A549 treated with dexamethasone at 1 μM for 4 hours (cell line): Measurements from ENCODE around the gene GH1. TPM values are rescaled to one million over a fixed set of nuclear protein-coding genes. Genes with fewer than 3 reads are reported as not detected.

Source experiments
- total RNA-seq: library from RNA; stranded (reverse); fragments of 200-300 nt; extraction: Qiagen RNA extraction; gene quantifications from 5 replicates; pipeline ENCODE4 v1.2.3, GENCODE V29; 2022

The GH1 gene
- total RNA-seq = 0.11 TPM in 1 of 5 replicates, not detected in the others

DNA sequence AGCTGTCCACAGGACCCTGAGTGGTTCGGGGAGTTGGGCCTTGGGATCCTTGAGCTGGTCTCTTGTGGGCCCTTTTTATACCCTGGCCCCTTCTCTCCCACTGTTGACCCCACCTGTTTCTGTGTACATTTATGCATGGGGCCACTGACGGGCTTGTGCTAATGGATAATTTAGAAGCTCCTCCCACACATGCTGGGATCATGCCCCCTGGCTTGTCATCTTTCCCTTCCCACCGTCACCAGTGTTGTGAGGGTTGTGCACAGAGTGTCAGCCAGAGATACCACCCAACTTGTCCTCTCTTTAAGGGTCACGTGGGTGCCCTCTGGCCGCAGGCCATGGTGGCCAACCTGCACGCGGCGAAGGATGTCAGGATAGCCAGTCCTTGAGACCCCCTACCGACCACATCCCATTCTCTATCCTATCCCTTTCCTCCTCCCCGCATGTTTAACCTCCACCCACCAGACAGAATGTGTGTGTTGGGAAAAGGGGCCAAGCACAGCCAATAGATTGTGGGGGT, at the start of gene GH1:
GH1 (minus strand) TSS at position 51 of the 517 bp plus-strand sequence. CDS start 63 bp downstream, outside the sequence.

DNA sequence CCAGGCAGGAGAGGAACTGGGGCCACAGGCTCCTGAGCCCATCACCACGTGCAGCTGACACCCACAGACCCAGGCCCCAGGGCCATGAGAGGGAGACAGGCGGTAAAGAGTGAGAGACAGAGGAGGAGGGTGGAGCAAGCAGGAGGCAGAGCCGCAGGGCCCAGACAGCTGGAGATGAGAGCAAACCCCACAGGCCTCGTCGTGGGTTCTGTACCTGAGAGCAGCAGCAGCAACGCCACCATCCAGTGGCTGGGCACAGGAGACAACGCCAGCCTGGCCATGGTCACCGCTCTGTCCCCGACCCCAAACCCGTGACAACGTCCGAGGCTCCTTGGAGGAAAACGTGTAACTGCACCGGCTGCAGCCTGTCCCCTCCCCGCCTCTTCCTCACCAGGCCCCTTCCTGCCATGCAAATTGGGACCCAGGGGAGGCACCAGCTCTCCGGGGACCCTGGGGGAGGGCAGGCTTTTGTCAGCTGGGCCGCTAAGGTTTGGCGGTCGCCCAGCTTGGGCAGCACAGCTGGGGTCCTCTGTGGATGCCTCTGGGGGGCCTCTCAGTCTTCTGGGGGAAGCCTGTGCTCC, 13.4 kb upstream of the GH1 start, which contains the start of gene CD79B:
CD79B (minus strand) TSS at position 351 of the 581 bp plus-strand sequence; CDS start at position 281, 70 bp downstream.

DNA sequence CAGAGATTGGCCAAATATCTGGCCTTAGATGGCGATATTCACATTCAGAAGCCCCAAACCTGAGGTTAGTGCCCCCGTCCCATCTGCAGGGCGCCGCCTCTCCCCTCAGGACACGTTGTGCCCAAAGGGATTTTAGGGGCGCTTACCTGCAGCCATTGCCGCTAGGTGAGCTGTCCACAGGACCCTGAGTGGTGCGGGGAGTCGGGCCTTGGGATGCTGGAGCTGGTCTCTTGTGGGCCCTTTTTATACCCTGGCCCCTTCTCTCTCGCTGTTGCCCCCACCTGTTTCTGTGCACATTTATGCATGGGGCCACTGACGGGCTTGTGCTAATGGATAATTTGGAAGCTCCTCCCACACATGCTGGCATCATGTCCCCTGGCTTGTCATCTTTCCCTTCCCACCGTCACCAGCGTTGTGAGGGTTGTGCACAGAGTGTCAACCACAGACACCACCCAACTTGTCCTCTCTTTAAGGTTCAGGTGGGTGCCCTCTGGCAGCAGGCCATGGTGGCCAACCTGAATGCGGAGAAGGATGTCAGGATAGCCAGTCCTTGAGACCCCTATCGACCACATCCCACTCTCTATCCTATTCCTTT, 7.5 kb downstream of the GH1 start, which contains the start of gene CSHL1:
CSHL1 (minus strand) TSS at position 218 of the 595 bp plus-strand sequence; CDS start at position 156, 62 bp downstream.

DNA sequence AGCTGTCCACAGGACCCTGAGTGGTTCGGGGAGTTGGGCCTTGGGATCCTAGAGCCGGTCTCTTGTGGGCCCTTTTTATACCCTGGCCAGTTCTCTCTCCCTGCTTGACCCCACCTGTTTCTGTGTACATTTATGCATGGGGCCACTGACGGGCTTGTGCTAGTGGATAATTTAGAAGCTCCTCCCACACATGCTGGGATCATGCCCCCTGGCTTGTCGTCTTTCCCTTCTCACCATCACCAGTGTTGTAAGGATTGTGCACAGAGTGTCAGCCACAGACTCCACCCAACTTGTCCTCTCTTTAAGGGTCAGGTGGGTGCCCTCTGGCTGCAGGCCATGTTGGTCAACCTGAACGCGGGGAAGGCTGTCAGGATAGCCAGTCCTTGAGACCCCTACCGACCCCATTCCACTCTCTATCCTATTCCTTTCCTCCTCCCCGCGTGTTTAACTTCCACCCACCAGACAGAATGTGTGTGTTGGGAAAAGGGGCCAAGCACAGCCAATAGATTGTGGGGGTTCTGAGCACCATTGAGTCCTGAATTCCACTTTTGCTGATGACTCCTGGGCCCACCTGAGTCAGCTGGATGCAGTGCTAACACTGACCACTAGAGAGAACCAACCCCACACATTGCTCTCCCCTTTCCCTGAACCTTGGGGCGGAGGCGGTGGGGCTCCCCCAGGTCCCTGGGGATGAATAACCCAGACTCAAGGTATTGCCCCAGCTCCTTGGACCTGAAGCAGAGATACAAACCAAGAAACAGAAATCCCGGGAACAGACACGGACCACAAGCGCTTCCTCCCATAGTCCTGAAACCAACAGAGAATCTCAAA, 21.9 kb downstream of the GH1 start, which contains the start of gene CSH1:
CSH1 (minus strand) TSS at position 51 of the 831 bp plus-strand sequence. CDS start 63 bp downstream, outside the sequence.

DNA sequence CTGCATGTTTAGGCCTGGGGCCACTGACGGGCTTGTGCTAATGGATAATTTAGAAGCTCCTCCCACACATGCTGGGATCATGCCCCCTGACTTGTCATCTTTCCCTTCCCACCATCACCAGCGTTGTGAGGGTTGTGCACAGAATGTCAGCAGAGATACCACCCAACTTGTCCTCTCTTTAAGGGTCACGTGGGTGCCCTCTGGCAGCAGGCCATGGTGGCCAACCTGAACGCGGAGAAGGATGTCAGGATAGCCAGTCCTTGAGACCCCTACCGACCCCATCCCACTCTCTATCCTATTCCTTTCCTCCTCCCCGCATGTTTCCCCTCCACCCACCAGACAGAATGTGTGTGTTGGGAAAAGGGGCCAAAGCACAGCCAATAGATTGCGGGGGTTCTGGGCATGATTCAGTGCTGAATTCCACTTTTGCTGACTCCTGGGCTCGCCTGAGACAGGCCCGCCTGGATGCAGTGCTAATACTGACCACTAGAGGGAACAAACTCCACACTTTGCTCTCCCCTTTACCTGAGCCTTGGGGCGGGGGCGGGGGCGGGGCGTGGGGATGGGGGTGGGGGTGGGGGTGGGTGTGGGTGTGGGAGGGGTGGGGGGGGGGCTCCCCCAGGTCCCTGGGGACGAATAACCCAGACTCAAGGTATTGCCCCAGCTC, 36.6 kb downstream of the GH1 start, which contains the start of gene GH2:
GH2 (minus strand) TSS at position 10 of the 667 bp plus-strand sequence. CDS start 143 bp downstream, outside the sequence.

DNA sequence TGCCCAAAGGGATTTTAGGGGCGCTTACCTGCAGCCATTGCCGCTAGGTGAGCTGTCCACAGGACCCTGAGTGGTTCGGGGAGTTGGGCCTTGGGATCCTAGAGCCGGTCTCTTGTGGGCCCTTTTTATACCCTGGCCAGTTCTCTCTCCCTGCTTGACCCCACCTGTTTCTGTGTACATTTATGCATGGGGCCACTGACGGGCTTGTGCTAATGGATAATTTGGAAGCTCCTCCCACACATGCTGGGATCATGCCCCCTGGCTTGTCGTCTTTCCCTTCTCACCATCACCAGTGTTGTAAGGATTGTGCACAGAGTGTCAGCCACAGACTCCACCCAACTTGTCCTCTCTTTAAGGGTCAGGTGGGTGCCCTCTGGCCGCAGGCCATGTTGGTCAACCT, 45.1 kb downstream of the GH1 start, which contains the start of gene CSH2:
CSH2 (minus strand) TSS at position 101 of the 400 bp plus-strand sequence; CDS start at position 38, 63 bp downstream.

Other genes with a start within 250 kb of the GH1 start
- gene LIMD2, start 218.7 kb downstream of the GH1 start, total RNA-seq = 8.1 to 11.2 TPM (median 8.9 TPM) in 5 replicates
- 23.1 to 28.9 TPM (median 26.1 TPM) in 5 replicates for gene STRADA, start 177.0 kb downstream of the GH1 start, total RNA-seq
- gene CCDC47, start 145.2 kb downstream of the GH1 start, total RNA-seq = 104 to 121 TPM (median 118 TPM) in 5 replicates
- gene DDX42, start 144.7 kb downstream of the GH1 start, total RNA-seq = 102 to 113 TPM (median 102 TPM) in 5 replicates
- 214 to 244 TPM (median 222 TPM) in 5 replicates for gene PSMC5, start 91.4 kb downstream of the GH1 start, total RNA-seq
- 53.1 to 56.9 TPM (median 53.4 TPM) in 5 replicates for gene FTSJ3, start 91.2 kb downstream of the GH1 start, total RNA-seq
- 51.3 to 65.9 TPM (median 61.6 TPM) in 5 replicates for gene SMARCD2, start 76.2 kb downstream of the GH1 start, total RNA-seq
- not detected in 5 replicates for gene CSH2, start 45.2 kb downstream of the GH1 start, total RNA-seq
- gene GH2, start 36.9 kb downstream of the GH1 start, total RNA-seq = not detected in 5 replicates
- not detected in 5 replicates for gene CSH1, start 22.3 kb downstream of the GH1 start, total RNA-seq
- not detected in 5 replicates for gene CSHL1, start 7.6 kb downstream of the GH1 start, total RNA-seq
- 0.17 TPM in 1 of 5 replicates, not detected in the others for gene CD79B, start 13.5 kb upstream of the GH1 start, total RNA-seq
- gene SCN4A, start 54.1 kb upstream of the GH1 start, total RNA-seq = 0.02 to 0.08 TPM (median 0.07 TPM) in 5 replicates
- gene PRR29, start 79.5 kb upstream of the GH1 start, total RNA-seq = 0.31 to 1.2 TPM (median 0.54 TPM) in 5 replicates
- 0.11 TPM in 1 of 5 replicates, not detected in the others for gene ICAM2, start 101.8 kb upstream of the GH1 start, total RNA-seq
- gene ERN1, start 211.3 kb upstream of the GH1 start, total RNA-seq = 3.0 to 4.0 TPM (median 3.8 TPM) in 5 replicates